Uterus (tissue), 2 donors: ENCODE data around the gene MED25.

Source experiments
- CTCF ChIP-seq, 4 experiments: fragments of 200-600 bp in 2 of 4; fragments of 450-650 bp in 2 of 4; sonication (generic) in 2 of 4; IDR thresholded peaks; one replicate each; pipeline ENCODE4 v1.5.1; 2016 to 2019; ENCODE audit warnings: antibody characterized with exemption in 4 of 4, mild to moderate bottlenecking in 2 of 4, moderate library complexity in 1 of 4
- POLR2A ChIP-seq, 2 donors: fragments of 450-650 bp; IDR thresholded peaks; one replicate each; pipeline ENCODE4 v1.6.1; 2016; ENCODE audit warnings: antibody characterized with exemption in 2 of 2, mild to moderate bottlenecking in 1 of 2, moderate library complexity in 1 of 2

DNA sequence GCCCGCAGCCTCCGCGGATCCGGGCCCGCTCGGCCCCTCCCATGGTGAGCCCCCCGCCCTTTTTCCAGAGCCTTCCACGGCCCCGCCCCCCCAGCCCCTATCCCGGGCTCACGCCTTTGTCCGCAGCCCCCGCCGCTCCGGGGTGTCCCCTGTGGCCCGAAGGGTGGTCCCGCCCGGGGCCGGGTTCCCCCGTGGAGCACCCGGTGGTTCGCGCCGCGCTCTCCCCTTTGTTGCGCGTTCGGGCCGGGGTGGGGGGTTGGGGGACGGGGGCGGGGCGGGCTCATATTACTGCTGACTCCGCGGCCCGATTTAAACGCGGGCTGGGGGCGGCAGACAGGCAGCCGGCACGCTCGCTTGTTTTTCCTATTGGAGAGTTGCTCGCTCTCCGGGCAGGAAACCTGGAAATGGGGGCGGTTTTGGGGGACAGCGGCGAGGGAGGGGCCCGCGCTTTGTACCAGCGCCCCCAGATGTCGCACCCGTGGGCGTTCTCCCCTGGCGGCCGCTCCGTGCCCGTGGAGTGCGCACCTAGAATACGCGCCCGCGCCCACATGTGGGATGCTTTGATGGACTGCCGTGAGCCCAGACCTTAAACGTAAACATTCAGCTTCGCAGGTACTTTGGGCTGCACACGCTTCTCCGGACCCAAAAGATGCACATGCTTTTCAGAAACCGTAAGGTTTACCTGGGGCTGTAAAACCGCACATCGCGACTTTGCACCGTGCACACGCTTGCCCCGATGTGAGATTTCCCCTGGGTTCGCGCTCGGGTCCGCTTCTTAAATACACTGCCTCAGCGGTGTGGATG, 33.6 kb downstream of the MED25 start:
- TF ChIP-seq CTCF (IDR thresholded peaks at IDR 0.05) (no peak), POLR2A (IDR thresholded peaks at IDR 0.05) (no peak)
